ENCODE data around the gene GPI.

GPI gene

GRCh38 chr19:34363094-34363493 is 1.9 kb upstream of the GPI start:
- Histone ChIP-seq H4K91ac (ENCODE audit: low read length) (no peak overlapping the region), H3K4me1 (ENCODE audit: control insufficient read depth, insufficient read depth, low read depth, low read length) (peaks cover 27% of the 10 kb centered on the region), H3K79me1 (replicated peaks; ENCODE audit: low read length, poor library complexity, severe bottlenecking) (peaks cover 27% of the 10 kb centered on the region), H3K9ac (ENCODE audit: low read length) (no peak overlapping the region), H2BK15ac (ENCODE audit: low read depth, poor library complexity, severe bottlenecking) (no peak overlapping the region), H3K23ac (ENCODE audit: low read length in 2 of 2) (no peak overlapping the region), H3K36me3 (ENCODE audit: control insufficient read depth in 1 of 2, insufficient read depth in 2 of 2, low read depth in 1 of 2, low read length in 2 of 2) (peaks cover 10 to 21% of the 10 kb centered on the region in 2 experiments), H3K18ac (ENCODE audit: low read depth in 1 of 2, low read length in 2 of 2) (no peak overlapping the region), H2BK12ac (ENCODE audit: low read length in 2 of 2) (no peak overlapping the region), H3K4me2 (ENCODE audit: low read length, poor library complexity, severe bottlenecking) (no peak overlapping the region), H3K27me3 (ENCODE audit: control insufficient read depth in 1 of 2, insufficient read depth in 1 of 2, low read length in 2 of 2) (no peaks in the 10 kb centered on the region), H2AK5ac (ENCODE audit: low read length, severe bottlenecking) (no peak overlapping the region), H3K14ac (ENCODE audit: low read length in 2 of 2) (no peak overlapping the region), H3K27ac (ENCODE audit: low read length, poor library complexity, severe bottlenecking) (no peak overlapping the region), H3K4ac (ENCODE audit: low read depth in 1 of 2, low read length in 2 of 2) (no peak overlapping the region), H3K9me3 (ENCODE audit: control insufficient read depth, low read length) (no peaks in the 10 kb centered on the region), H4K8ac (ENCODE audit: low read length) (no peak overlapping the region), H2BK120ac (ENCODE audit: low read depth, low read length) (no peak overlapping the region), H2AFZ (ENCODE audit: low read depth, low read length) (no peak overlapping the region), H2BK5ac (ENCODE audit: low read depth, low read length, poor library complexity, severe bottlenecking) (no peak overlapping the region), H3K4me3 (ENCODE audit: insufficient read depth in 1 of 2, low read depth in 1 of 2, low read length in 2 of 2) (no peak overlapping the region)
- WGBS, result 90% methylated on average over 4 of the region's 4 CpGs
- no peak for DNase-seq

- no peak overlapping the region for H3K18ac ChIP-seq (ENCODE audit: low read depth in 1 of 2, low read length in 2 of 2)
- H2BK15ac ChIP-seq (ENCODE audit: low read depth, poor library complexity, severe bottlenecking), result no peak overlapping the region
- H3K27me3 ChIP-seq (ENCODE audit: control insufficient read depth in 1 of 2, insufficient read depth in 1 of 2, low read length in 2 of 2), result no peaks in the 10 kb centered on the region
- H3K4me1 ChIP-seq (ENCODE audit: control insufficient read depth, insufficient read depth, low read depth, low read length), result peaks cover 19% of the 10 kb centered on the region
- no peak overlapping the region for H3K9ac ChIP-seq (ENCODE audit: low read length)
- H4K8ac ChIP-seq (ENCODE audit: low read length), result no peak overlapping the region
- H2AFZ ChIP-seq (ENCODE audit: low read depth, low read length), result no peak overlapping the region
- no peak overlapping the region for H3K14ac ChIP-seq (ENCODE audit: low read length in 2 of 2)
- peaks cover 19 to 26% of the 10 kb centered on the region in 2 experiments for H3K36me3 ChIP-seq (ENCODE audit: control insufficient read depth in 1 of 2, insufficient read depth in 2 of 2, low read depth in 1 of 2, low read length in 2 of 2)
- no peak overlapping the region for H3K23ac ChIP-seq (ENCODE audit: low read length in 2 of 2)
- no peak overlapping the region for H2AK5ac ChIP-seq (ENCODE audit: low read length, severe bottlenecking)
- no peak overlapping the region for H2BK12ac ChIP-seq (ENCODE audit: low read length in 2 of 2)
- peaks cover 30% of the 10 kb centered on the region for H3K79me1 ChIP-seq (replicated peaks; ENCODE audit: low read length, poor library complexity, severe bottlenecking)
- H3K27ac ChIP-seq (ENCODE audit: low read length, poor library complexity, severe bottlenecking), result no peak overlapping the region
- H2BK5ac ChIP-seq (ENCODE audit: low read depth, low read length, poor library complexity, severe bottlenecking), result no peak overlapping the region
- no peak overlapping the region for H4K91ac ChIP-seq (ENCODE audit: low read length)
- DNase-seq, result no peak
- no peak overlapping the region for H3K4me3 ChIP-seq (ENCODE audit: insufficient read depth in 1 of 2, low read depth in 1 of 2, low read length in 2 of 2)
- no peak overlapping the region for H2BK120ac ChIP-seq (ENCODE audit: low read depth, low read length)
- no peak overlapping the region for H3K4me2 ChIP-seq (ENCODE audit: low read length, poor library complexity, severe bottlenecking)
- no peak overlapping the region for H3K4ac ChIP-seq (ENCODE audit: low read depth in 1 of 2, low read length in 2 of 2)
- no peaks in the 10 kb centered on the region for H3K9me3 ChIP-seq (ENCODE audit: control insufficient read depth, low read length)
- WGBS, result 77% methylated on average over 5 of the region's 5 CpGs
Measured at GRCh38 chr19:34363930-34364329, 1.1 kb upstream of the GPI start.

- no peak overlapping the region for H3K27ac ChIP-seq (ENCODE audit: low read length, poor library complexity, severe bottlenecking)
- H2AK5ac ChIP-seq (ENCODE audit: low read length, severe bottlenecking), result no peak overlapping the region
- H3K4ac ChIP-seq (ENCODE audit: low read depth in 1 of 2, low read length in 2 of 2), result no peak overlapping the region
- peak overlapping the region in 1 of 2 experiments; percentile 83 for H3K18ac ChIP-seq (ENCODE audit: low read depth in 1 of 2, low read length in 2 of 2)
- H2BK120ac ChIP-seq (ENCODE audit: low read depth, low read length), result no peak overlapping the region
- H3K23ac ChIP-seq (ENCODE audit: low read length in 2 of 2), result peak overlapping the region in 1 of 2 experiments; percentile 70
- no peak overlapping the region for H2BK15ac ChIP-seq (ENCODE audit: low read depth, poor library complexity, severe bottlenecking)
- peak overlapping the region in 1 of 2 experiments; percentile 18 for H3K14ac ChIP-seq (ENCODE audit: low read length in 2 of 2)
- H3K27me3 ChIP-seq (ENCODE audit: control insufficient read depth in 1 of 2, insufficient read depth in 1 of 2, low read length in 2 of 2), result no peaks in the 10 kb centered on the region
- peaks cover 17% of the 10 kb centered on the region for H3K4me1 ChIP-seq (ENCODE audit: control insufficient read depth, insufficient read depth, low read depth, low read length)
- H3K36me3 ChIP-seq (ENCODE audit: control insufficient read depth in 1 of 2, insufficient read depth in 2 of 2, low read depth in 1 of 2, low read length in 2 of 2), result peaks cover 24 to 31% of the 10 kb centered on the region in 2 experiments
- H2BK12ac ChIP-seq (ENCODE audit: low read length in 2 of 2), result peak overlapping the region in 1 of 2 experiments; percentile 15
- H3K9ac ChIP-seq (ENCODE audit: low read length), result peak overlapping the region; percentile 62
- peak overlapping the region; percentile 21 for H4K8ac ChIP-seq (ENCODE audit: low read length)
- H3K4me3 ChIP-seq (ENCODE audit: insufficient read depth in 1 of 2, low read depth in 1 of 2, low read length in 2 of 2), result peak overlapping the region; percentile 67 to 78
- WGBS, result 92% methylated on average over 10 of the region's 11 CpGs
- H3K79me1 ChIP-seq (replicated peaks; ENCODE audit: low read length, poor library complexity, severe bottlenecking), result peaks cover 30% of the 10 kb centered on the region
- H2AFZ ChIP-seq (ENCODE audit: low read depth, low read length), result peak overlapping the region; percentile 80
- H4K91ac ChIP-seq (ENCODE audit: low read length), result no peak overlapping the region
- no peaks in the 10 kb centered on the region for H3K9me3 ChIP-seq (ENCODE audit: control insufficient read depth, low read length)
- H3K4me2 ChIP-seq (ENCODE audit: low read length, poor library complexity, severe bottlenecking), result peak overlapping the region; percentile 96
- DNase-seq, result no peak
- no peak overlapping the region for H2BK5ac ChIP-seq (ENCODE audit: low read depth, low read length, poor library complexity, severe bottlenecking)
Measured at GRCh38 chr19:34364462-34364829, 550 bp upstream of the GPI start.

GRCh38 chr19:34365463-34366401 is 736 bp downstream of the GPI start:
- Histone ChIP-seq H2BK120ac (ENCODE audit: low read depth, low read length) (peak overlapping the region; percentile 43), H2AK5ac (ENCODE audit: low read length, severe bottlenecking) (peak overlapping the region; percentile 36), H3K4me3 (ENCODE audit: insufficient read depth in 1 of 2, low read depth in 1 of 2, low read length in 2 of 2) (peak overlapping the region; percentile 67 to 92), H3K4ac (ENCODE audit: low read depth in 1 of 2, low read length in 2 of 2) (peak overlapping the region; percentile 40 to 71), H3K36me3 (ENCODE audit: control insufficient read depth in 1 of 2, insufficient read depth in 2 of 2, low read depth in 1 of 2, low read length in 2 of 2) (peaks cover 37 to 44% of the 10 kb centered on the region in 2 experiments), H2BK5ac (ENCODE audit: low read depth, low read length, poor library complexity, severe bottlenecking) (no peak overlapping the region), H3K9me3 (ENCODE audit: control insufficient read depth, low read length) (no peaks in the 10 kb centered on the region), H3K18ac (ENCODE audit: low read depth in 1 of 2, low read length in 2 of 2) (peak overlapping the region; percentile 67 to 80), H3K14ac (ENCODE audit: low read length in 2 of 2) (peak overlapping the region in 1 of 2 experiments; percentile 45), H3K23ac (ENCODE audit: low read length in 2 of 2) (peak overlapping the region; percentile 3 to 82), H3K27ac (ENCODE audit: low read length, poor library complexity, severe bottlenecking) (no peak overlapping the region), H2BK12ac (ENCODE audit: low read length in 2 of 2) (peak overlapping the region in 1 of 2 experiments; percentile 37), H3K4me2 (ENCODE audit: low read length, poor library complexity, severe bottlenecking) (peak overlapping the region; percentile 96), H3K79me1 (replicated peaks; ENCODE audit: low read length, poor library complexity, severe bottlenecking) (peaks cover 35% of the 10 kb centered on the region), H3K27me3 (ENCODE audit: control insufficient read depth in 1 of 2, insufficient read depth in 1 of 2, low read length in 2 of 2) (no peaks in the 10 kb centered on the region), H3K4me1 (ENCODE audit: control insufficient read depth, insufficient read depth, low read depth, low read length) (peaks cover 13% of the 10 kb centered on the region), H3K9ac (ENCODE audit: low read length) (peak overlapping the region; percentile 93), H4K8ac (ENCODE audit: low read length) (peak overlapping the region; percentile 73), H4K91ac (ENCODE audit: low read length) (peak overlapping the region; percentile 72), H2AFZ (ENCODE audit: low read depth, low read length) (peak overlapping the region; percentile 30), H2BK15ac (ENCODE audit: low read depth, poor library complexity, severe bottlenecking) (peak overlapping the region; percentile 49)
- WGBS, result 13% methylated on average over 45 of the region's 45 CpGs
- peak; percentile 54 for DNase-seq

Measured in mesenchymal stem cell (in vitro differentiated cells and primary cell).